ENCODE results near the gene MRPL46.
"Not testable (repeated sequence)": the region's sequence is repeated elsewhere in the genome, so short reads cannot be mapped to it uniquely, and the experiment has no call there.

The MRPL46 gene

GRCh38 chr15:88477126-88477525 is 9.9 kb upstream of the MRPL46 start:
- no peak for DNase-seq

GRCh38 chr15:88476635-88477060 is 9.5 kb upstream of the MRPL46 start:
- peak; percentile 23 to 42 for DNase-seq

GRCh38 chr15:88473661-88474293 is 6.6 kb upstream of the MRPL46 start:
- DNase-seq, result not testable (repeated sequence)

GRCh38 chr15:88472225-88472624 is 5.0 kb upstream of the MRPL46 start:
- no peak for DNase-seq

- DNase-seq, result peak in 1 of 2 experiments; percentile 6
Observed at GRCh38 chr15:88470625-88471372, 3.6 kb upstream of the MRPL46 start.

- DNase-seq, result no peak
Observed at GRCh38 chr15:88469321-88469720, 2.1 kb upstream of the MRPL46 start.

- not testable (repeated sequence) for DNase-seq
Observed at GRCh38 chr15:88468721-88469120, 1.5 kb upstream of the MRPL46 start.

GRCh38 chr15:88467935-88468528 is 844 bp upstream of the MRPL46 start:
- no peak for DNase-seq

GRCh38 chr15:88465633-88466224 is 1.5 kb downstream of the MRPL46 start:
- DNase-seq, result peak; percentile 64 to 71

- DNase-seq, result no peak
Observed at GRCh38 chr15:88463870-88464532, 3.2 kb downstream of the MRPL46 start.

- no peak for DNase-seq
Observed at GRCh38 chr15:88456733-88457132, 10.5 kb downstream of the MRPL46 start.

- peak; percentile 41 for DNase-seq
Observed at GRCh38 chr15:88454867-88455810, 12.0 kb downstream of the MRPL46 start.

- DNase-seq, result peak; percentile 14 to 27
Observed at GRCh38 chr15:88454236-88454635, 13.0 kb downstream of the MRPL46 start.

- DNase-seq, result no peak
Observed at GRCh38 chr15:88453651-88454050, 13.5 kb downstream of the MRPL46 start.

- peak; percentile 22 to 40 for DNase-seq
Observed at GRCh38 chr15:88450125-88450798, 16.9 kb downstream of the MRPL46 start.

GRCh38 chr15:88449581-88449980 is 17.6 kb downstream of the MRPL46 start:
- no peak for DNase-seq

- no peak for DNase-seq
Observed at GRCh38 chr15:88448991-88449461, 18.2 kb downstream of the MRPL46 start.

- no peak for DNase-seq
Observed at GRCh38 chr15:88447741-88448140, 19.4 kb downstream of the MRPL46 start.

GRCh38 chr15:88447206-88447605 is 20.0 kb downstream of the MRPL46 start:
- DNase-seq, result no peak

GRCh38 chr15:88441076-88441730 is 26.0 kb downstream of the MRPL46 start:
- no peak for DNase-seq

- DNase-seq, result no peak
Observed at GRCh38 chr15:88440021-88440420, 27.2 kb downstream of the MRPL46 start.
